IMR-90 (cell line): ENCODE results near the gene MRPL41. TPM values are rescaled to one million over a fixed set of nuclear protein-coding genes. Genes with fewer than 3 reads are reported as not detected.
A peak's percentile ranks its signal among the peaks of the same experiment; 100 is the strongest.

Source experiments
- ATAC-seq: fragments of 200-7000 bp; cut with Tn5 transposase; 2 replicates; pipeline ENCODE4 v1.9.1; 2020; ENCODE audit warnings: low read depth, mild to moderate bottlenecking, moderate library complexity
- BruUV-seq: library from RNA; stranded (reverse); fragments of 400-500 nt; replicated peaks from 2 replicates; lab custom pipeline; 2021; lab: Mats Ljungman, UMichigan
- CTCF ChIA-PET: fragments of 300-600 bp; formaldehyde crosslinking; extraction: SDS; loops from one replicate; lab custom pipeline; 2021; ENCODE audit warnings: antibody characterized with exemption; lab: Yijun Ruan, JAX
- POLR2A ChIA-PET: fragments of 300-600 bp; sonication (Branson Sonifier 250); formaldehyde crosslinking; loops from one replicate; lab custom pipeline; 2022; ENCODE audit warnings: antibody characterized with exemption; ENCODE audit not compliant: unreplicated experiment; lab: Charles Lee
- DNase-seq: peaks from one replicate; pipeline ENCODE4 v3.0.0; 2013
- H2AFZ ChIP-seq: replicated peaks from 2 replicates; pipeline ENCODE3; 2013; ENCODE audit warnings: low read length, mild to moderate bottlenecking; ENCODE audit not compliant: poor library complexity
- H2AK5ac ChIP-seq: 2 replicates; pipeline ENCODE4 v1.6.1; 2013; ENCODE audit warnings: low read depth, low read length, inconsistent platforms
- H2AK9ac ChIP-seq: replicated peaks from 2 replicates; pipeline ENCODE3; 2013; ENCODE audit warnings: mild to moderate bottlenecking, low read depth, low read length, moderate library complexity; ENCODE audit not compliant: poor library complexity
- H2BK120ac ChIP-seq: 2 replicates; pipeline ENCODE4 v1.6.1; 2013; ENCODE audit warnings: low read depth, low read length, inconsistent platforms
- H2BK15ac ChIP-seq: 3 replicates; pipeline ENCODE4 v1.6.1; 2013; ENCODE audit warnings: low read depth, low read length, inconsistent platforms
- H2BK20ac ChIP-seq: 2 replicates; pipeline ENCODE4 v1.6.1; 2013; ENCODE audit warnings: low read depth, mild to moderate bottlenecking, inconsistent platforms, low read length, moderate library complexity
- H2BK5ac ChIP-seq: 2 replicates; pipeline ENCODE4 v1.6.1; 2013; ENCODE audit warnings: mild to moderate bottlenecking, low read depth, low read length, inconsistent platforms; ENCODE audit not compliant: poor library complexity, severe bottlenecking
- H3K14ac ChIP-seq: replicated peaks from 2 replicates; pipeline ENCODE4 v1.6.1; 2013; ENCODE audit warnings: low read depth, low read length, inconsistent platforms
- H3K18ac ChIP-seq: 2 replicates; pipeline ENCODE4 v1.6.1; 2013; ENCODE audit warnings: low read depth, low read length, control low read depth
- H3K23ac ChIP-seq: 2 replicates; pipeline ENCODE4 v1.6.1; 2013; ENCODE audit warnings: low read depth, low read length, inconsistent platforms
- H3K27ac ChIP-seq: 2 replicates; pipeline ENCODE4 v1.5.1; 2013; ENCODE audit warnings: mild to moderate bottlenecking, control low read depth, low read length; ENCODE audit not compliant: insufficient read depth
- H3K27me3 ChIP-seq: 2 replicates; pipeline ENCODE4 v1.6.1; 2013; ENCODE audit warnings: low read length; ENCODE audit not compliant: control insufficient read depth, insufficient read depth
- H3K36me3 ChIP-seq: 2 replicates; pipeline ENCODE4 v1.6.1; 2013; ENCODE audit warnings: low read length, mixed read lengths; ENCODE audit not compliant: control insufficient read depth, insufficient read depth
- H3K4ac ChIP-seq: 2 replicates; pipeline ENCODE4 v1.6.1; 2013; ENCODE audit warnings: low read depth, low read length, inconsistent platforms
- H3K4me1 ChIP-seq: 2 replicates; pipeline ENCODE4 v1.6.1; 2013; ENCODE audit warnings: low read length, mixed read lengths; ENCODE audit not compliant: control insufficient read depth, insufficient read depth
- H3K4me2 ChIP-seq: 2 replicates; pipeline ENCODE4 v1.6.1; 2013; ENCODE audit warnings: low read depth, mild to moderate bottlenecking, control low read depth, low read length, moderate library complexity
- H3K4me3 ChIP-seq: 2 replicates; pipeline ENCODE4 v1.5.1; 2013; ENCODE audit warnings: low read depth, mild to moderate bottlenecking, control low read depth, low read length, moderate library complexity; ENCODE audit not compliant: insufficient read depth
- H3K56ac ChIP-seq: 2 replicates; pipeline ENCODE4 v1.6.1; 2013; ENCODE audit warnings: low read length, inconsistent platforms; ENCODE audit not compliant: insufficient read depth; ENCODE audit errors: extremely low read depth
- H3K79me1 ChIP-seq, 2 experiments: 2 replicates each; pipeline ENCODE4 v1.6.1; 2013; ENCODE audit warnings: low read length in 2 of 2, inconsistent platforms in 1 of 2, low read depth in 1 of 2
- H3K9ac ChIP-seq: 2 replicates; pipeline ENCODE4 v1.6.1; 2013; ENCODE audit warnings: low read depth, low read length, control low read depth
- H3K9me1 ChIP-seq: 2 replicates; pipeline ENCODE4 v1.6.1; 2013; ENCODE audit warnings: low read length, inconsistent platforms; ENCODE audit not compliant: insufficient read depth
- H3K9me3 ChIP-seq: 2 replicates; pipeline ENCODE4 v1.6.1; 2013; ENCODE audit warnings: low read length; ENCODE audit not compliant: control insufficient read depth, insufficient read depth
- H4K20me1 ChIP-seq: 2 replicates; pipeline ENCODE4 v1.6.1; 2013; ENCODE audit warnings: low read length, inconsistent platforms; ENCODE audit not compliant: insufficient read depth
- H4K5ac ChIP-seq: 2 replicates; pipeline ENCODE4 v1.6.1; 2013; ENCODE audit warnings: mild to moderate bottlenecking, low read depth, low read length, control low read depth
- H4K8ac ChIP-seq, 2 experiments: 2 replicates each; pipeline ENCODE4 v1.6.1; 2013; ENCODE audit warnings: low read depth in 2 of 2, low read length in 2 of 2, control low read depth in 1 of 2, inconsistent platforms in 1 of 2
- H4K91ac ChIP-seq: 2 replicates; pipeline ENCODE4 v1.6.1; 2013; ENCODE audit warnings: low read depth, low read length, inconsistent platforms; ENCODE audit not compliant: insufficient read depth
- BHLHE40 ChIP-seq: fragments of 150-350 bp; IDR thresholded peaks from 2 replicates; pipeline ENCODE4 v1.6.1; 2016; ENCODE audit warnings: mild to moderate bottlenecking, low read depth, low read length
- CEBPB ChIP-seq: IDR thresholded peaks from 2 replicates; pipeline ENCODE4 v1.6.1; 2012; ENCODE audit warnings: low read depth, low read length, improper control_type of control experiment
- CHD1 ChIP-seq: IDR thresholded peaks from 2 replicates; pipeline ENCODE4 v1.6.1; 2012; ENCODE audit warnings: low read depth, low read length, improper control_type of control experiment
- CTCF ChIP-seq: conservative IDR thresholded peaks from 2 replicates; pipeline ENCODE4 v1.5.1; 2012; ENCODE audit warnings: mild to moderate bottlenecking, low read depth, low read length, improper control_type of control experiment
- ELK1 ChIP-seq: fragments of 150-350 bp; IDR thresholded peaks from 2 replicates; pipeline ENCODE4 v1.6.1; 2016; ENCODE audit warnings: low read depth, mild to moderate bottlenecking, low read length, moderate library complexity, borderline replicate concordance
- FOS ChIP-seq: fragments of 150-350 bp; IDR thresholded peaks from 2 replicates; pipeline ENCODE4 v1.6.1; 2016; ENCODE audit warnings: low read depth, low read length
- MAFK ChIP-seq: IDR thresholded peaks from 2 replicates; pipeline ENCODE4 v1.6.1; 2012; ENCODE audit warnings: low read depth, low read length, improper control_type of control experiment
- MAZ ChIP-seq: IDR thresholded peaks from 2 replicates; pipeline ENCODE4 v1.6.1; 2012; ENCODE audit warnings: low read depth, mild to moderate bottlenecking, low read length, improper control_type of control experiment, moderate library complexity, borderline replicate concordance
- MXI1 ChIP-seq: IDR thresholded peaks from 2 replicates; pipeline ENCODE4 v1.6.1; 2012; ENCODE audit warnings: low read depth, mild to moderate bottlenecking, low read length, moderate library complexity, borderline replicate concordance
- NFE2L2 ChIP-seq: fragments of 150-350 bp; IDR thresholded peaks from 2 replicates; pipeline ENCODE4 v1.6.1; 2016; ENCODE audit warnings: low read depth, mild to moderate bottlenecking, low read length
- POLR2A ChIP-seq: IDR thresholded peaks from 2 replicates; pipeline ENCODE4 v1.6.1; 2012; ENCODE audit warnings: mild to moderate bottlenecking, low read depth, low read length
- RAD21 ChIP-seq: IDR thresholded peaks from 2 replicates; pipeline ENCODE4 v1.6.1; 2012; ENCODE audit warnings: low read length, improper control_type of control experiment
- RCOR1 ChIP-seq: IDR thresholded peaks from 2 replicates; pipeline ENCODE4 v1.6.1; 2012; ENCODE audit warnings: mild to moderate bottlenecking, low read length, improper control_type of control experiment; ENCODE audit not compliant: insufficient replicate concordance
- RFX5 ChIP-seq: IDR thresholded peaks from 2 replicates; pipeline ENCODE4 v1.8.0; 2012; ENCODE audit warnings: low read depth, mild to moderate bottlenecking, low read length, moderate library complexity
- SMC3 ChIP-seq: fragments of 150-350 bp; IDR thresholded peaks from 2 replicates; pipeline ENCODE4 v1.6.1; 2016; ENCODE audit warnings: low read depth, mild to moderate bottlenecking, antibody characterized with exemption, low read length, moderate library complexity
- USF2 ChIP-seq: fragments of 150-350 bp; IDR thresholded peaks from 2 replicates; pipeline ENCODE4 v1.6.1; 2017; ENCODE audit warnings: mild to moderate bottlenecking, antibody characterized with exemption, low read length, low read depth
- WGBS, 2 experiments: methylation state at CpG; one replicate each; pipeline versions ENCODE4 v1.1.5 to v1.1.7; 2013; ENCODE audit warnings: missing lambda C conversion rate in 2 of 2; ENCODE audit not compliant: insufficient read length in 1 of 2; ENCODE audit errors: extremely low coverage in 2 of 2; 5-methylcytosine and 5-hydroxymethylcytosine counted together
- dilution Hi-C: fragments of 300-500 bp; cut with HindIII; formaldehyde crosslinking; loops from one replicate; pipeline ENCODE4 v1.14.3; 2018; ENCODE audit warnings: low sequenced_read_pairs; ENCODE audit not compliant: unreplicated experiment
- in situ Hi-C: fragments of 300-500 bp; cut with MboI; formaldehyde crosslinking; loops from 3 replicates; pipeline ENCODE4 v1.14.3; 2019; ENCODE audit warnings: low sequenced_read_pairs, inconsistent platforms, mixed read lengths
- intact Hi-C: fragments of 100-400 bp; cut with micrococcal nuclease; formaldehyde crosslinking; loops from 2 replicates; pipeline ENCODE4 v1.10.0; 2022
- polyA plus RNA-seq, 3 experiments: library from polyadenylated mRNA; depleted of rRNA; stranded (reverse); fragments of >200 nt; gene quantifications; 2 replicates each; pipeline ENCODE4 v1.2.3, GENCODE V29; 2012; ENCODE audit warnings: low replicate concordance in 1 of 3
- total RNA-seq: library from RNA; depleted of rRNA; stranded (reverse); fragments of >200 nt; gene quantifications from 2 replicates; pipeline ENCODE4 v1.2.3, GENCODE V29; 2012

MRPL41 gene
- total and polyA plus RNA-seq, 2 of the 4 experiments (the other 2 are of a cell fraction): 15.6 to 38.9 TPM

GRCh38 chr9:137506702-137507171 lies 44.9 kb upstream of the MRPL41 start:
- ATAC-seq: no peak
- no peak overlapping the region for H2AK9ac ChIP-seq
- no peak overlapping the region for H3K23ac ChIP-seq
- H4K91ac ChIP-seq: no peak overlapping the region
- H3K18ac ChIP-seq: no peak overlapping the region
- no peak overlapping the region for H3K14ac ChIP-seq
- no peak overlapping the region for H2AK5ac ChIP-seq
- no peak overlapping the region for H4K8ac ChIP-seq
- CTCF ChIA-PET: no interaction called here
- H2BK20ac ChIP-seq: no peak overlapping the region
- H3K4me3 ChIP-seq: no peak overlapping the region
- H3K56ac ChIP-seq: no peak overlapping the region
- H3K4ac ChIP-seq: no peak overlapping the region
- no peak overlapping the region for H2BK120ac ChIP-seq
- WGBS, 2 experiments: 67% methylated on average over 20 of the region's 26 CpGs; no CpG with 5 or more reads in 1 of the 2 experiments
- no peak for TF ChIP-seq USF2
- TF ChIP-seq NFE2L2: no peak
- no peak for TF ChIP-seq CHD1
- no peak for TF ChIP-seq SMC3
- TF ChIP-seq RCOR1: no peak
- no peak for TF ChIP-seq RAD21
- no peak for TF ChIP-seq CEBPB
- TF ChIP-seq MXI1: no peak
- no peak for TF ChIP-seq RFX5
- no peak for TF ChIP-seq MAFK
- no peak for TF ChIP-seq FOS
- TF ChIP-seq MAZ: no peak
- no peak for TF ChIP-seq CTCF
- no peak for TF ChIP-seq BHLHE40
- TF ChIP-seq POLR2A: no peak
- no peak for TF ChIP-seq ELK1
- H3K4me1 ChIP-seq: no peaks in the 10 kb centered on the region
- H3K9me3 ChIP-seq: peaks cover 2% of the 10 kb centered on the region; the same call in 1 of the 2 replicates
- H3K4me2 ChIP-seq: no peak overlapping the region
- H3K9ac ChIP-seq: no peak overlapping the region
- no peak overlapping the region for H2AFZ ChIP-seq
- H2BK15ac ChIP-seq: no peak overlapping the region
- H4K20me1 ChIP-seq: no peaks in the 10 kb centered on the region
- no peak overlapping the region for H4K5ac ChIP-seq
- BruUV-seq: no TSS peak
- intact Hi-C loops (no loop called here), in situ Hi-C loops (no loop called here), dilution Hi-C loops (no loop called here)
- H2BK5ac ChIP-seq: no peak overlapping the region
- POLR2A ChIA-PET: no interaction called here
- no peak overlapping the region for H3K27ac ChIP-seq
- H3K27me3 ChIP-seq: no peaks in the 10 kb centered on the region; the same call in 1 of the 2 replicates
- H3K9me1 ChIP-seq: no peaks in the 10 kb centered on the region
- H3K79me1 ChIP-seq: no peaks in the 10 kb centered on the region
- H3K36me3 ChIP-seq: no peaks in the 10 kb centered on the region
- DNase-seq: peak; percentile 38
